GM21737 (cell line): ENCODE data around the gene PLXNA4.
A peak's percentile ranks its signal among the peaks of the same experiment; 100 is the strongest.

Experiments used
- ATAC-seq: cut with Tn5 transposase; IDR thresholded peaks from one replicate; pipeline ENCODE4 v1.9.1; 2021; ENCODE audit warnings: mild to moderate bottlenecking, moderate library complexity; ENCODE audit not compliant: unreplicated experiment

The PLXNA4 gene

GRCh38 chr7:132336797-132337196 is 239.5 kb downstream of the PLXNA4 start:
- ATAC-seq = no peak

GRCh38 chr7:132333301-132333700 is 243.0 kb downstream of the PLXNA4 start:
- no peak for ATAC-seq

GRCh38 chr7:132328760-132329159 is 247.5 kb downstream of the PLXNA4 start:
- ATAC-seq = no peak

- no peak for ATAC-seq
Measured at GRCh38 chr7:132328047-132328620, 248.1 kb downstream of the PLXNA4 start.

- no peak for ATAC-seq
Measured at GRCh38 chr7:132326878-132327589, 249.2 kb downstream of the PLXNA4 start.

GRCh38 chr7:132322970-132323369 is 253.3 kb downstream of the PLXNA4 start:
- ATAC-seq = no peak

GRCh38 chr7:132321387-132321786 is 254.9 kb downstream of the PLXNA4 start:
- ATAC-seq = no peak

GRCh38 chr7:132319481-132319880 is 256.8 kb downstream of the PLXNA4 start:
- no peak for ATAC-seq

- peak; percentile 78 for ATAC-seq
Measured at GRCh38 chr7:132318352-132319318, 257.6 kb downstream of the PLXNA4 start.

GRCh38 chr7:132317701-132318351 is 258.4 kb downstream of the PLXNA4 start:
- ATAC-seq = no peak

GRCh38 chr7:132312531-132313055 is 263.7 kb downstream of the PLXNA4 start:
- ATAC-seq = no peak

- ATAC-seq = no peak
Measured at GRCh38 chr7:132311733-132312132, 264.5 kb downstream of the PLXNA4 start.

- ATAC-seq = no peak
Measured at GRCh38 chr7:132309102-132309805, 267.0 kb downstream of the PLXNA4 start.

GRCh38 chr7:132307465-132307864 is 268.8 kb downstream of the PLXNA4 start:
- ATAC-seq = no peak

GRCh38 chr7:132300599-132301277 is 275.5 kb downstream of the PLXNA4 start:
- ATAC-seq = no peak

GRCh38 chr7:132298790-132299189 is 277.5 kb downstream of the PLXNA4 start:
- ATAC-seq = no peak

- no peak for ATAC-seq
Measured at GRCh38 chr7:132296820-132297219, 279.4 kb downstream of the PLXNA4 start.

GRCh38 chr7:132295175-132295574 is 281.1 kb downstream of the PLXNA4 start:
- ATAC-seq = no peak

GRCh38 chr7:132292803-132293202 is 283.5 kb downstream of the PLXNA4 start:
- no peak for ATAC-seq

GRCh38 chr7:132291481-132291880 is 284.8 kb downstream of the PLXNA4 start:
- ATAC-seq = no peak
